PFSK-1 (cell line): Measurements from ENCODE around the gene CKS2.

Experiments used
- FOXP2 ChIP-seq: optimal IDR thresholded peaks from 2 replicates; pipeline ENCODE3; 2011; ENCODE audit warnings: borderline replicate concordance, control low read depth, inconsistent platforms; ENCODE audit not compliant: insufficient read depth; ENCODE audit errors: extremely low read length, extremely low read depth
- POLR2AphosphoS5 ChIP-seq: IDR thresholded peaks from 2 replicates; pipeline ENCODE4 v1.6.1; 2012; ENCODE audit warnings: low read depth, mild to moderate bottlenecking, control low read depth, low read length, moderate library complexity
- SIN3A ChIP-seq: IDR thresholded peaks from 2 replicates; pipeline ENCODE4 v1.6.1; 2012; ENCODE audit warnings: mild to moderate bottlenecking, low read length, moderate library complexity, borderline replicate concordance; ENCODE audit not compliant: insufficient read depth
- TAF1 ChIP-seq: IDR thresholded peaks from 2 replicates; pipeline ENCODE4 v1.6.1; 2012; ENCODE audit warnings: low read length, control low read depth, borderline replicate concordance; ENCODE audit not compliant: insufficient read depth
- TF ChIP-seq, protein P1 (sequence below), 2 experiments: IDR thresholded peaks; 2 replicates each; pipeline versions ENCODE4 v1.6.1 to v1.8.0; 2011 to 2012; ENCODE audit warnings: low read depth in 2 of 2, low read length in 2 of 2, control low read depth in 1 of 2, inconsistent platforms in 1 of 2, mild to moderate bottlenecking in 1 of 2, moderate library complexity in 1 of 2; ENCODE audit not compliant: insufficient read depth in 1 of 2

CKS2 gene

GRCh38 chr9:89305868-89306267 is 5.1 kb upstream of the CKS2 start:
- TF ChIP-seq, protein P1, sequence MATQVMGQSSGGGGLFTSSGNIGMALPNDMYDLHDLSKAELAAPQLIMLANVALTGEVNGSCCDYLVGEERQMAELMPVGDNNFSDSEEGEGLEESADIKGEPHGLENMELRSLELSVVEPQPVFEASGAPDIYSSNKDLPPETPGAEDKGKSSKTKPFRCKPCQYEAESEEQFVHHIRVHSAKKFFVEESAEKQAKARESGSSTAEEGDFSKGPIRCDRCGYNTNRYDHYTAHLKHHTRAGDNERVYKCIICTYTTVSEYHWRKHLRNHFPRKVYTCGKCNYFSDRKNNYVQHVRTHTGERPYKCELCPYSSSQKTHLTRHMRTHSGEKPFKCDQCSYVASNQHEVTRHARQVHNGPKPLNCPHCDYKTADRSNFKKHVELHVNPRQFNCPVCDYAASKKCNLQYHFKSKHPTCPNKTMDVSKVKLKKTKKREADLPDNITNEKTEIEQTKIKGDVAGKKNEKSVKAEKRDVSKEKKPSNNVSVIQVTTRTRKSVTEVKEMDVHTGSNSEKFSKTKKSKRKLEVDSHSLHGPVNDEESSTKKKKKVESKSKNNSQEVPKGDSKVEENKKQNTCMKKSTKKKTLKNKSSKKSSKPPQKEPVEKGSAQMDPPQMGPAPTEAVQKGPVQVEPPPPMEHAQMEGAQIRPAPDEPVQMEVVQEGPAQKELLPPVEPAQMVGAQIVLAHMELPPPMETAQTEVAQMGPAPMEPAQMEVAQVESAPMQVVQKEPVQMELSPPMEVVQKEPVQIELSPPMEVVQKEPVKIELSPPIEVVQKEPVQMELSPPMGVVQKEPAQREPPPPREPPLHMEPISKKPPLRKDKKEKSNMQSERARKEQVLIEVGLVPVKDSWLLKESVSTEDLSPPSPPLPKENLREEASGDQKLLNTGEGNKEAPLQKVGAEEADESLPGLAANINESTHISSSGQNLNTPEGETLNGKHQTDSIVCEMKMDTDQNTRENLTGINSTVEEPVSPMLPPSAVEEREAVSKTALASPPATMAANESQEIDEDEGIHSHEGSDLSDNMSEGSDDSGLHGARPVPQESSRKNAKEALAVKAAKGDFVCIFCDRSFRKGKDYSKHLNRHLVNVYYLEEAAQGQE (IDR thresholded peaks at IDR 0.05; ENCODE audit: insufficient read depth in 1 of 2, low read depth in 2 of 2, low read length in 2 of 2): no peak
- no peak for TF ChIP-seq SIN3A
- no peak for TF ChIP-seq POLR2AphosphoS5

DNA sequence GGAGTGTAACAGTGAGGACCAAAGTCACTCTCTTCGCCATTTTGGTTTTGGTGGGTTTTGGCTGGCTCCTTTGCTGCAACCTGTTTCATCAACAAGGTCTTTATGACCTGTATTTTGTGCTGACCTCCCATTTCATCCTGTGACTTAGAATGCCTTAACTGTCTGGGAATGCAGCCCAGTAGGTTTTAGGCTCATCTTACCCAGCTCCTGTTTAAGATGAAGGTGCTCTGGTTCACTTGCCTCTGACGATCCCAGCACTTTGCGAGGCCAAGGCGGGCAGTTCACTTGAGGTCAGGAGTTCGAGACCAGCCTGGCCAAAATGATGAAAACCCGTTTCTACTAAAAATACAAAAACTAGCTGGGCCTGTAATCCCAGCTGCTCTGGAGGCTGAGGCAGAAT is 1.8 kb upstream of the CKS2 start:
- TF ChIP-seq, protein P1 (IDR thresholded peaks at IDR 0.05; ENCODE audit: insufficient read depth in 1 of 2, low read depth in 2 of 2, low read length in 2 of 2): no peak
- TF ChIP-seq POLR2AphosphoS5 (no peak), SIN3A (no peak), FOXP2 (no peak), TAF1 (no peak)

GRCh38 chr9:89309608-89310474 is 1.2 kb upstream of the CKS2 start:
- TF ChIP-seq FOXP2: no peak
- TF ChIP-seq TAF1: peak; percentile 77; the same call in 1 of the 2 replicates
- peak; percentile 95 for TF ChIP-seq POLR2AphosphoS5
- 0 out of 2 replicates have a peak, but pooled peaks have one; percentile 27 for TF ChIP-seq SIN3A
- TF ChIP-seq, protein P1 (IDR thresholded peaks at IDR 0.05; ENCODE audit: insufficient read depth in 1 of 2, low read depth in 2 of 2, low read length in 2 of 2): peak in 1 of 2 experiments; percentile 34; a peak in 1 of 4 replicates

GRCh38 chr9:89311346-89312221 is 589 bp downstream of the CKS2 start:
- peak; percentile 27; the same call in 1 of the 2 replicates for TF ChIP-seq SIN3A
- TF ChIP-seq POLR2AphosphoS5: no peak
- TF ChIP-seq, protein P1 (IDR thresholded peaks at IDR 0.05; ENCODE audit: insufficient read depth in 1 of 2, low read depth in 2 of 2, low read length in 2 of 2): no peak
- no peak for TF ChIP-seq TAF1
- TF ChIP-seq FOXP2: no peak
